Inflammatory macrophage treated with lipopolysaccharide for 4 hours (primary cell): ENCODE data around the gene CTBP1.
"Not testable (repeated sequence)": the region's sequence is repeated elsewhere in the genome, so short reads cannot be mapped to it uniquely, and the experiment has no call there.

Experiments used
- DNase-seq: peaks from one replicate; pipeline ENCODE4 v3.0.0-alpha.2; 2020

CTBP1 gene

DNA sequence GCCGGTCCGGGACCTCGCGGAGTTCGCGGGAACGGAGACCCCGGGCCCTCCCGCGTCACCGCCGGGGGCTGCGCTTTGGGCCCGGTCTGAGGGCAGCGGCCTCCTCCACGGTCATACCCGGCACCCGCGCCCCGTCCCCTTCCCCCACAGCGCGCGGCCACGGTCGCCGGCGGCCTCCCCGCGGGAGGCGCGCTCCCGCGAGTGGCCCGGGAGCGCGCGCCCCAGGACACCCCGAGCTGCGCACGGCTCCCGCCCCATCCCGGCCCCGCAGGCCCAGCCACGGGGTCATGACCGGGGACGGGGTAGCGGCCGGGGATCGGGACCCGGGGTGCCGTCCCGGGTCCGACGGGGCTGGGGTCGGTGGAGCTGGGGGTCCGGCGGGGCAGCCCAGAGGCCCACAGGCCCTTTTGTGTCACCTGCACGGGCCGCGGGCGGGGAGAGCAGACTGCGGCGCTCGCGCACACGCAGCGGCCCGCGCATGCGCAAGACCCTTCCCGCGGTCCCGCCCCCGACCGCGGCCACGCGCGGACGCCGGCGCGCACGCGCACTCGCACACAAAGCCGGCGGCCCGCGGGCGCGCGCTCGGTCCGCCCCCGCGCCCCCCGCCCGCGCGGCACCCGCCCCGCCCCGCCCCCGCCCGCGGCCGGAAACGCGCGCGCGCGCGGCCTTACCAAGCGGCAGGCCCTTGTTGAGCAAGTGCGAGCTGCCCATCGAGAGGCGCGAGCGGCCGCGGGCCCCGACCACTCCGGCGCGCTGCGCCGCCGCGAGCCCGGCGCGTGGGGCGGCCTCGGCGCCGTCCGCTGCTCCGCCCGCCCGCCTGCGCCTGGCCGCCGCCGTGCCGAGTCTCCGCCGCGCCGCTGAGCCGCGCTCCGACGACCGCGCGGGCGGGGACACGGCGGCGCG, at the start of gene CTBP1:
Gene CTBP1 (minus strand): TSS at position 886 of the 903 bp plus-strand sequence. CDS start 7,799 bp downstream, outside the sequence.
- peak; percentile 83 for DNase-seq

DNA sequence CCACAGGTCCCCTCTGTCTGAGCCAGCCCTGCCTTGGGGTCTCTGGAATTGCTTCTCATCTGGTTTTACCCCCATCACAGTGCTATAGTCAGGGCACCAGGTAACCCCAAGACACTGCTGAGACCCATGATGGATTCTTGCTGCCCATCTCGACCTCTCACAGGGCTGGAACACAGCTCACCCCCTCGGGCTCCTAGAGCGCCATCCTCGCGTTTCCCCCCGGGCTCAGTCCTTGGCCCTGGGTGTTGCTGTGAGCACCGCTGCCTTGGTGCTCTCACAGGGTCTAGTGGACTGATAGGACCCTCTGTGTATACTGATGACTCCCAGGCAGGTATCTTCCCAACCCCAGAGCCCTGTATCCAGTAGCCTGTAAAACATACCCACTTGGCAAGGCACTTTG, 49.5 kb upstream of the CTBP1 start:
- no peak for DNase-seq

DNA sequence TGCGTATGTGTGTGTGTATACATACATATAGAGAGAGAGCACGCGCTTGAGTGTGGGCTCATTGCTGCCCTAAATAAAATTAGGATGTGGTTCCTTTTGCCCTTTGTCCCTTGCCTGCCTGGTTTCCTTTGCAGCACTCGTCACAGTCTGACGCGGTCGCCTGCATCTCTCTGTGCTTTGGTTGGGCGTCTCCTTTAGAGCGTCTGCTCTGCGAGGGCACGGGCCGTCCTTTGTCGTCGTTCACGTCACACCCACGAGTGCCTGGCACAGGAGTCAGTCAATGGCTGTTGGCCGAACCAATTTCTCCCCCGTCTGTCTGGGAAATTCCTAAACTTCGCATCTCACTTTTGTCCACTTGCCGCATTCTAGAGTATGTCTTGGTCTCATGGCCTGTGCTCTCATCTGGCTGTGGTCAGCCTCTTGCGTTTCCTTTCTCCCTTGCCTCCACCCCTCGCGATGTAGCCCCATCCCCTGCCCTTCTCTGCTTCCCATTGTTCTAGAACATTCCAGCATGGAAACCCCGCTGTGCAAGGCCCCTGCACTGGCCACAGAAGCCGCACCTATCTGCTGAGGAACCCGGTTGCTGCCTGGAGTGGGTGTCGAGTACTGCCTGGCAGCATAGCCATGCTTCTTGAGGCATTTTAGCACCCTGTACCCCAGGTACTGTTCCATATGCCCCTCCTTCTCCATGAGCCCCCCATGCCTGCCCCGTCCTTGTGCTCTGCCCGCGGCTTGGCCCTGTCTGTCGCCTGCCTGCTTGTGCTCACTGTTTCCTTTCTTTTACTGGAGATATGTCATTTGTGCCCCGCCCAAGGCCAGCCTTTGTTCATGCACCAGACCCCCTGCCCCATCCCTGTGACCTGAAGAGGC, 48.8 kb upstream of the CTBP1 start:
- DNase-seq: no peak

DNA sequence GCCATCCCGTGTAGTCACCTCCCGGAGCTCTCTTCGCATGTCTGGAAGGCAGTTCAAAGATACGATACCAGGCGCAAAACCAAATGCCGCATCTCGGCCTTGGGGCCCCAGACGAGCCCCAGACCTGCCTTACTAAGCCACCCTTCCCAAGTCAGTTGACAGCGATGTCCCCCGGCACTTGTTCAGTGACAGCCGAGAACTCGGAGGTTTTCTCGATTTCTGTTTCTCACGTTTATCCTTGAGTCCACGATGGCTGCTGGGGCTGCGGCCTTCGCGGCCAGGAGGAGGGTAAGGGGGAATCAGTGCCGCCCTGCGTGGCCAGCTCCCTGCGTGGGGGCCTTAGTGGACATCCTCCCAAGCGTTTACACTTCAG, 48.1 kb upstream of the CTBP1 start:
- no peak for DNase-seq

DNA sequence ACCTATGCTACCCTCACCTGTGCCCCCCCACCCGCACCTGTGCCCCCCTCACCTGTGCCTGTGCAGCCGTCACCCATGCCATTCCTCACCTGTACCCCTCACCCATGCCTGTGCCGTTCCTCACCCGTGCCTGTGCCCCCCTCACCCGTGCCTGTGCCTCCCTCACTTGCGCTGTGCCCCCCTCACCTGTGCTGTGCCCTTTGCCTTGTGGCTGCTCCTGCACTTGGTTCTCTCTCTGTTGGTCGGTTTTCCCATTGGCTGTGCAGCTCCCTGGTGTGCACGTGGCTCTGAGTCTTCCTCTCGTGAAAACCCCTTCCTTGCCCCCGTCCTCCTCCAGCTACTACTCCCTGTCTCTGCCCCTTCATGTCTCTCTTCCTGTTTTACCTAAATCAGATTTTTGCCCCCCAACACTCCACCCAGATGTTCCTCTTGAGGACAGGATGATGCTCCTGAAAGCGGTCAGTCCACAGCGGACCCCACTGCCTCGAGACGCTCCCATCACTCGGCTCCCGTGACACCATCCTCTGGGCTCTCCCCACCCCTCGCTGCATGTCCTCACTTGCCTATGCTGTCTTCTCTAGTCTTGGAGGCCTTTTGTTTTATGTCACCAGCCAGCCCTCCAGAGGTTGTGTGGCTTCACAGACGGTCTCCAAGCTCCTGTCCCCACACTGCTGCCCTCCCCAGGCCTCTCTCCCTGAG, 47.5 kb upstream of the CTBP1 start:
- DNase-seq: no peak

DNA sequence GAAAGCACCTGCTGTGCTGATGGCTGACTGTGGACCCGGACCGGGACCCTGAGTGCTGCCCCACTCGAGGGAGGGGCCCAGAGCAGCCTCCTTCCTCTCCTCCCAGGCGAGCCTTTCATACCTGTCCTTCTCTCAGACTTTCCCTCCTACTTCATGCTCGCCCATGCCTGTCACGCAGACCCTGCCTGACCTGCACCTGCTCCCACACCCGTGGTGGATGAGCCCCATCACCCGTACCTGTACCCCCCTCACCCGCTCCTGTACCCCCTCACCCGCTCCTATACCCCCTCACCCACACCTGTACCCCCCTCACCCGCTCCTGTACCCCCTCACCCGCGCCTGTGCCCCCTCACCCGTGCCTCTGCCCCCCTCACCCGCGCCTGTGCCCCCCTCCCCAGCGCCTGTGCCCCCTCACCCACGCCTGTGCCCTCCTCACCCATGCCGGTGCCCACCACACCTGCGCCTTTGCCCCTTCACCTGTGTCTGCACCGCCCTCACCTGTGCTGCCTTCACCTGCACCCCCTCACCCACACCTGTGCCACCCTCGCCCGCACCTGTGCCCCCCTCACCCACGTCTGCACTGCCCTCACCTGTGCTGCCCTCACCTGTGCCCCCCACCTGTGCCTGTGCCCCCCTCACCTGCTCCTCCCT, 46.6 kb upstream of the CTBP1 start:
- no peak for DNase-seq

DNA sequence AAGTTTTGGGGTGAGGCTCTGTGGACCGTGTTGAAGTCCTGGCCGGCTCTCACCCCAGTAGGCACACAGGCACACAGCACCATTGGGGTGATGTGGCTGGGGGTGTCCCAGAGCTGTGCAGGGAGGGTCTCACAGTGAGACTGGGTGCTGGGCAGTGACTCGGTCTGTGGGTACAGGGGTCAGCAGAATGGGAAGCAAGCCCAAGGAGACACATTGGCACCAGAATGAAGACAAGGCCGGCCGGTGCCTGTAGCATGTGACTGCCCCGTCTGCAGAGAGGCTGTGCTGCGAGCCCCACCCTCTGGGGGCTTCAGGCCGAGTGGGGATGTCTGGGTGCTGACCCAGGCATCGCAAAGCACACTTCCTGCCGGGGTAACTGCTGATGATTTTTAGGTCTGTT, 46.0 kb upstream of the CTBP1 start:
- no peak for DNase-seq

DNA sequence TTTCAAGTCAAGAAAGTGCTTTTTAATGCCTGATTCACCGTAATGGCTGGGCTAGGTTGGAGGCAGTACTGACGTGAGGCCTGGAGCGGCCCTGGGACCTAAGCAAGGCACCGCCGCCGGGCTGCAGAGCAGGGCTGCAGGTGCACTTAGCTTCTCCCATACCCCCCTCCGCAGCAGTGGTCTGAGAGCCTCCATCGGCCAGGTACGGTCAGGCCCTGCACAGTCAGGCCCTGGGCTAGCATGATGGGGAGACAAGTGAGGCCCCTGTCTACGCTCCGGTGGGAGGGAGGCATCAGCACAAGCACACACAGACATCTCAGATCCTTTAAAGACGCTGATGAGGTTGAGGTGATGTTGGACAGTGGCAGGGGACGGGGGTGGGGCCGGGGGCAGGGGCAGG, 45.5 kb upstream of the CTBP1 start:
- no peak for DNase-seq

DNA sequence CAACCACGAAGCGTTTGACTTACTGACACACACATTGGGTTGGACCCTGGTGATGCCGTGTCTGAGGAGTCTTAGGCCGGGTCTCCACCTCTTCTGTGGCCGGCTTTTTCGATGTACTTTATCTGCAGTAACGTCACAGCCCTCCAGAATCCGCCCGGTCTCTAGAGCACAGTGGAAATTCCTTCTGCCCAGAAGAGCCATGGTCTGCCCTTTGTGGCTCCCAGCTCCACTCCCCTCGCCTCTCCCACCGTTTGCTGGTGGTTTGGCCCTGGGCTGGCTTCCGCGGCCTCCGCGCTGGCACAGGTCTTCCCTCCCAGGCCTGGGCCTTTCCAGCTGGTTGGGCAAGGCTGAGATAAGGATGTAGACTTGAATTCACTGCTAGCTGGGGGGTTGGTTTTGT, 45.1 kb upstream of the CTBP1 start:
- DNase-seq: no peak

DNA sequence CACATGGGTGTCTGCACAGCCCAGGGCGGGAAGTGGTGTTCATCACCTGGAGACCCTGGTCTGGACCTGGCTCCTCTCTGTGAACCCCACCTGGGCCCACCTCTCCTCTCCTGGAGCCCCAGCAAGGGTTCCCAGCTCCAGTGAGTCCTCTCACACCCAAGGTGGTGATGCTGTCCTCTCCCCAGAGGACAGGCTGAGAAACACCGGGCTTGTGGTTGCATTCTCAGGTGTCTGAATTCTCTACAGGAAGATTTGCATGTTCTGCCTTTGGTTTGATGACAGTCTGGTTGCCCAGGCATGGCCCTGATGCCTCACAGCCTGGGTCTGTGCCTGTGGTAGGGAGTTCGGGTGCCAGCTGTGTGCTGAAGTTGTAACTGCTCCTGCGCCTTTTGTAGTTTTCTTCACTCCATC, 44.6 kb upstream of the CTBP1 start:
- DNase-seq: no peak

DNA sequence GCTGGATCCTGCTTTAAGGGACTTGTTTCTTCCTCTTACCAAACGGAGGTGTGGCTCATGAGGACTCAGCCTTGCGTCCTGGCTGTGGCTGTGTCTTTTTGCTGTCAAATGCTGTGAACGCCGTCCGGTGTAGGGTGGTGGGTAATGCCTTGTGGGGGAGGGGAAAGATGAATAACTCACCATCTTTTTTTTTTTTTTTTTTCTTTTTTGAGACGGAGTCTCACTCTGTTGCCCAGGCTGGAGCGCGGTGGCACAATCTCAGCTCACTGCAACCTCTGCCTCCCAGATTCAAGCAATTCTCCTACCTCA, 43.7 kb upstream of the CTBP1 start:
- not testable (repeated sequence) for DNase-seq

DNA sequence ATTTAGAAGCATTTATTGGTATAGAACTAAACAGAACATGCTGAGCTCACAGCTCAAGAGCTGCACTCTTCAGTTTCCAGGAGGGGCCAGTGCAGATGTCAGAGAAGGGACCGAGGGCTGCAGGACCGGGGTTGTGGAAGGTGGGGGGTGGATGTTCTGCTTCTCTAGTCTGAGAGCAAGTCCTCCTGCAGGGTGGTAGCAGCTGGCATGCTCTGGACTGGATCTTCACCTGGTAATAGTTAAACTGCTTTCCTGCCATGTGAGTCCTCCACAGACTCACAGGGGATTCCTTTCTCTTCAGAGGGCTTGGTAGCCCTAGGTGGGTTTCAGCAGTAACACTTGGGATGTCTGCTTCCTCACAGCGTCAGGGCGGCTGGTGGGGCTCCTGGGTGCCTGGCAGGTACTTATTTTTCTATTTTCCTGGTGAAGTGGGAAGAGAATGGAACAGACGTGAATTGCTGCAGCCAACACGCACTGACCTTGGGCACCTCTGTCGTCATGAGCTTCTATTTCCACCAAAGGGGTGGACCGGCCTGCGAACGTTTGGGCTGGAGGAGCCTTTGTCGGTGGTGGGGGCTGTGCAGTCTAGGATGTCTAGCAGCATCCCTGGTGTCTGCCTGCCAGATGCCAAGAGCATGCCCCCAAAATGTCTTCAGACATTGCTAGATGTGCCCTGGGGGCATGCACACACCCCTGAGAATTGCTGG, 43.2 kb upstream of the CTBP1 start:
- no peak for DNase-seq

DNA sequence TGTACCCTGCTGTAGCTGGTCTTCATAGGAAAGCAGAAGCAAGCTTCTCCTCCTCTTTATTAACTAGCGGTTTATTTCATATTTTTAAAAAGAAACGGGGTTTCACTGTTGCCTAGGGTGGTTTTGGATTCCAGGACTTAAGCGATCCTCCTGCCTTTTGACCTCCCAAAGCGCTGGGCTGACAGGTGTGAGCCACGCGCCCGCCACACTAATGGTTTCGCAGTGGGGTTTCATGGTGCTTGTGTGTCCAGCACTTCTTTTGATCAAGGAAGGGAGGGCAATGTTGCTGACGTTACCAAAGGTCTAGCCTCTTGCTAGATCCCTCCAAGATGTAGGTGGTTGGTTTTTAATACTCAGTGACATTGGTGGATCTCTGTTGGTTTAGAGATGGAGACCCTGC, 42.2 kb upstream of the CTBP1 start:
- no peak for DNase-seq

DNA sequence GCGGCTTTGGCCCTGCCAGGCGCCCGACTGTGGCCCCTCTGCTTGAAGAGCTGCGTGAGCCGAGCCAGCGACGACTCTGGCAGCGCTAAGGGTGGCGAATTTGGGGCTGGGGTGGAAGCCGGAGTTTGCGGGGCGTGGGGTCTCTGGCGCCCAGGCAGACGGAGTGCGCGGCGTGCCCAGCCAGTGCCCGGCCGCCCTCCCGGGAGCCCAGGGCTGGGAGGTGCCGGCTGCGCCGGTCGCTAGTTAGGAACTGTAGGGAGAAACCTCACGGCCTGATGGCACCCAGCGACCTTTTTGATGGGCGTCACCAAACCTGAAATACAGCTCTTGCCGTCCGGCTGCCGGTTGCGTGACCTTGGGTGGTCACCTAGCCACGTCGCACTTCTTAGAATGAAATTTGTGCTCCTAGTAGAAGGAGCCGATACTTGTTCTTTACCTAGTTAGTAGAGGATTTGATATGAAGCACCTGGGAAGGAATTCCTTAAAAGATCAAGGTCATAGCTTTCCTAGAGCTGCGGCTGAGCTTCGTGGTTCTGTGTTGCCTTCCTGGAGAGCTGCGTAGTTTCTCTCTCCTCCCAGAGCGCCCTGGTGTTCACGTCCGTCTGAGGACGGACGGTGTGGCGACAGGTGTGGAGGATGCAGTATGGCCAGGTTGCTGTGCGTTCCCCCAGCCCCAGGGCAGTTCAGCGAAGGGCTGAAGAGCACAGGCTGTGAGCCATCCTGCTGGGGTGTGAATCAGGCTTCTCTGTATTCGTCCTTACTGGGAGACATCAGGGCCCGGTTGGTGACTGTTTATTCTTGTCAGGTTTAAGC, 41.4 kb upstream of the CTBP1 start:
- peak; percentile 37 for DNase-seq

DNA sequence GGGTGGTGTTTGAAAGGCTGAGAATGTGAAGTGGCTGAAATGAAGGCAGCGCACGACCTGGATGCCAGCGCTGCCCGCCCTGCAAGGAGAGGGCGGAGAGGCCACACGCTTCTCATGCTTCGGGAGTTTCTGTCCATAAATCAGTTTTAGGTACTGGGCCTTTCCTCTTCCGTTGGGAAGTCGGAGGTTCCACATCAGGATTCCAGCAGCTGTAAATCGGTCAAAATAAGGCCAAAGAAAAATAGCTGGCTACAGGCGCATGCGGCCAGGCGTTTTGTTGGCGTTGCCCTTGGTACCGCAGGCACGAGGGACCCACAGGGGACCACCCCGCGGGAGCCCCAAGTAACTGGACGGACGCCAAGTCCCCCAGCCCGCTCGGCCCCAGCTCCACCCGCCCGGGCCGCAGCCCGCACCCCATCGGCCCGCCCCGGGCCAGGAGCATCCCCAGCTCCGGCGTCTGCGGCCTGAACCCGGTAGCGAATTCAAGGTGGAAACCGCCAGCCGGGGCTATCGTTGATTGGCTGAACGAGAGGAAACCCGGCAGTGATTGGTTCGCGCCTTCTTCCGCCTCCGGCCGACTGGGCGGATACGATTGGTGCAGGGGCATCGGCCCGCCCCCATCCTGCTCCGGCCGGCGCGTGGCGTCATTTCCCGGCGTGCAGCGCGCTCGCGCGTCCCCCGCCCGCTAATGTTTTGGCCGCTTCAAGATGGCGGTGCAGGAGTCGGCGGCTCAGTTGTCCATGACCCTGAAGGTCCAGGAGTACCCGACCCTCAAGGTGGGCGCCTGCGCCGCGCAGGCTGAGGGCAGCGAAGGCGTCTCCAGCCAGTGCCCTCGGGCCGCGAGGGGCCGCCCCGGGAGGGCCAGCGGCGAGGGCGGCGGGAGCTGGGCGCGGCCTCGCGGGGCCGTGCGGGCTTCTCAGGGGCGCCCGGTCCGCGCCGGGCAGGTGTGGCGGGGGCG, 40.6 kb upstream of the CTBP1 start, which contains the start of gene MAEA:
Gene MAEA (plus strand): TSS at position 685 of the 958 bp plus-strand sequence. CDS start 23 bp downstream, at position 708.
- peak; percentile 98 for DNase-seq

DNA sequence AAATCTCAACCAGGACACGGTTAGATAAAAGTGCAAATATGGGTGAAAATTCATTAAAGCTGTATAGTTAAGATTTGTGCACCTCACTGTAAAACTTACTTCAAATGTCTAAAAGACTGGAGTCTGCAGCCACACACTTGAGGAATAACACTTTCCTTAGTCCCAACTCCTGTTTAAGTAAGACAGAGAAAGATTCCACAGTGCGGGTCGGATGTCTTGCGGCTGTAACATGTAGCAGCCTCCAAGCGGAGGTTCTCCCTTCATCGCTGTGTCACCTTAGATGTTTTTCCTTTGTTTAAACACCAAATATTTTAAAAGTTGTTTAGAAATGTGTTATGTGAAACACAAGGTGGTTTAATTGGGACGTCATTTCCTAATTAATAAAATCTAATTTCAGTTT, 39.9 kb upstream of the CTBP1 start:
- DNase-seq: no peak

DNA sequence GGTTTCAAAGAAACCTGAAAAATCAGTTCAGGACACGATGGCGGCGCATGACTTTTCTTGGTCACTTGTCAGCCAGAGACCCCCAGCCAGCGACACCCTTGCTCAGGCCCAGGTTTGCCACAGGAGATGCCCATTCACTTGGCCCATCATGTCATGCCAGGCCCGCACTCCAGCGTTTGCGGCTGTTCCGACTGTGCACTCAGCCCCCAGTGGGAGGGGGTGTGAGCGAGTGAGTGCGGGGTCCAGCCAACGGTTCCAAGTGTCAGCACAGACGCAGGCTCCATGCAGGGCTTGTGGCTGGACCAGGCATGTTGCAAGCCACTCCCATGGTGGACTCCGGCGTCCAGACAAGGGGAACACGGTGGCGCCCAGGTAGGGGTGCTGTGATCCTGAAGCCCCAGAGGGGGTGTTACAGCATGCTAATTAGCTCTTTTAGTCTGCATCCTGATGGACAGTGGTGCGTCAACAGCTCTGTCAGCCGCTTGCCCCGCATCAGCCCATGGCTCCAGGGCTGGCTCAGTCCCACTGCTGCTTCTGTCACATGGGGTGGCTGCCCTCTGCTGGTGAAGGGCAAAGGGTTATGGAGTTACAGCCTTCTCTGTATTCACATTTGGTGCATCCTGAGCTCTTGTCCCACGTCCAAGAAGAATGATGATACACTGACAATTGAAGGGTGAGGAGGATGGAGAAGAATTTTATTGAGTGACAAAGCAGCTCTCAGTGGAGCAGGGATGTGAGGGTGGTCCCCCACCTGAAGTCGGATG, 37.0 kb upstream of the CTBP1 start:
- peak; percentile 50 for DNase-seq

DNA sequence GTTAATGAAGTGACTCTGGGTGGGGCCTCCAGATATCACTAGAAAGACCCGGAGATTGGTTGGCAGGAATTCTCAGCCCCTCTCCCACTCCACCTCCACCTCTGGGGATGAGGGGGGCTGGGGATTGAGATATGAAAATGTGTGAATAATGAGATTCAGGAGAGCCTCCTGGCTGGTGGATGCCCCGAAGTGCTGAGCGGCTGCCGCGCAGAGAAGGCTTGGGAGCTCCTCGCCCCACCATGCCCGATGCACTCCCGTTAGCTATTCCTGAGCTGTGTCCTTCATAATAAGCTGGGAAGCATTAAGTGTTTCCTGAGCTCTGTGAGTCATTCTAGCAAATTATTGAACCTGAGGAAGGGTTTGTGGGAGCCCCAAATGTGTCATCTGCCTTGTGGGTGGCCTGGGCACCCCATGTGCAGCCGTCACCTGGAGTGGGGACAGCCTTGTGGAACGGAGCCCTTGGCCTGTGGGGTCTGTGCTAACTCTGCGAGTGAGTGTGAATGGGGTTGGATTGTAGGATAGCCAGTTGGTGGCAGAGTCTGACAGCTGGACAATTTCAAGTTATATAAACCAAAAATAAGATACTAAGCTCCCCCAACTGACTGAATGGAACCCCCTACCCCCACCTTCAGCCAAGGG, 36.3 kb upstream of the CTBP1 start:
- DNase-seq: no peak

DNA sequence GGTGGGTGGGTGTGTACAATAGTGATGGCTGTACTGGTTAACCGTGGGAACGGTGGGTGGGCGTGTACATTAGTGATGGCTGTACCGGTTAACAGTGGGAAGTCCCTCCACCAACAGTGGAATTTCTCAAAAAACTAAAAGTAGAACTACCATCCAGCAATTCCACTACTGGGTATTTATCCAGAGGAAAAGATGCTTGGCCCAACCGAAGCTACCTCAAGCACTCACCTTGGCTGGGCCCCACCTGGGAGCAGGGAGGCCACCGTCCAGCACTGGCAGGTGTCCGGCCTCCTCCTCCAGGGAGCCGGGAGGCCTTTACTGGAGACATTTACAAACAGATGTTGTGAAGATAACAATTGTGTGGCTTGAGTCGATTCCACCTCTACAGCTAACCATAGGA, 34.8 kb upstream of the CTBP1 start:
- DNase-seq: no peak
